Activated CD8-positive, alpha-beta memory T cell treated with anti-CD3 and anti-CD28 coated beads, Interleukin-2, amount 10 ng/mL, durations not matched to agents 7 days and 5 days (primary cell): ENCODE data around the gene DHX16. TPM values are rescaled to one million over a fixed set of nuclear protein-coding genes. Genes with fewer than 3 reads are reported as not detected.
A peak's percentile ranks its signal among the peaks of the same experiment; 100 is the strongest.
"Not testable (repeated sequence)": the region's sequence is repeated elsewhere in the genome, so short reads cannot be mapped to it uniquely, and the experiment has no call there.

Experiments
- ATAC-seq: fragments of 150-1000 bp; cut with Tn5 transposase; one replicate; pipeline ENCODE4 v1.10.0; 2021; ENCODE audit warnings: moderate library complexity
- CTCF ChIA-PET: fragments of 350-600 bp; sonication (Branson Sonifier 250); formaldehyde crosslinking; loops from one replicate; lab custom pipeline; 2021; ENCODE audit warnings: antibody characterized with exemption; lab: Charles Lee
- DNase-seq: peaks from one replicate; pipeline ENCODE4 v3.0.0-alpha.2; 2020
- H3K27ac Mint-ChIP-seq: one replicate; pipeline ENCODE4 v1.8.0; 2021; ENCODE audit warnings: mild to moderate bottlenecking, mixed read lengths
- H3K27me3 Mint-ChIP-seq: one replicate; pipeline ENCODE4 v1.8.0; 2021; ENCODE audit warnings: mixed read lengths
- H3K36me3 Mint-ChIP-seq: one replicate; pipeline ENCODE4 v1.8.0; 2021; ENCODE audit warnings: mild to moderate bottlenecking, mixed read lengths
- H3K4me1 Mint-ChIP-seq: one replicate; pipeline ENCODE4 v1.8.0; 2021; ENCODE audit warnings: mixed read lengths
- H3K4me3 Mint-ChIP-seq: one replicate; pipeline ENCODE4 v1.8.0; 2021; ENCODE audit warnings: mild to moderate bottlenecking, moderate library complexity, mixed read lengths
- H3K9me3 Mint-ChIP-seq: one replicate; pipeline ENCODE4 v1.8.0; 2022; ENCODE audit warnings: low read depth, mixed read lengths
- total RNA-seq, 2 experiments: library from RNA; stranded (reverse); gene quantifications; one replicate each; pipeline ENCODE4 v1.2.3, GENCODE V29; 2021

Gene DHX16
- 10 to 100 TPM; 39.5 to 49.6 TPM for total RNA-seq

GRCh38 chr6:30672445-30673253 is at the start of gene DHX16:
Gene DHX16, minus strand, starts transcription at chr6:30673006. Its CDS starts 165 bp downstream, at chr6:30672841.
- no peaks in the 10 kb centered on the region for H3K27me3 Mint-ChIP-seq
- ATAC-seq = peak; percentile 85
- H3K9me3 Mint-ChIP-seq = no peaks in the 10 kb centered on the region
- CTCF ChIA-PET = interaction anchor here (0.7 to 23.7 kb wide), 28 partner anchors 8 to 219 kb away, joined by 3 to 936 read pairs (median 6); partner anchors contain the start of genes ABCF1, FLOT1, MDC1 and NRM
- peak; percentile 95 for DNase-seq
- peak within 1 kb of the TSS; percentile 79 for H3K27ac Mint-ChIP-seq
- peaks cover 33% of the 10 kb centered on the region for H3K36me3 Mint-ChIP-seq
- peaks cover 38% of the 10 kb centered on the region for H3K4me1 Mint-ChIP-seq
- H3K4me3 Mint-ChIP-seq = peak within 1 kb of the TSS; percentile 94

- Mint-ChIP-seq H3K36me3 (peaks cover 63% of the 10 kb centered on the region), H3K4me3 (peak overlapping the region; percentile 99), H3K27ac (peak overlapping the region; percentile 95), H3K4me1 (peaks cover 50% of the 10 kb centered on the region)
- not testable (repeated sequence) for H3K9me3 Mint-ChIP-seq, H3K27me3 Mint-ChIP-seq, ATAC-seq
- peak; percentile 57 for DNase-seq
- CTCF ChIA-PET = interaction anchor here (0.5 to 32.1 kb wide), 25 partner anchors 9 to 365 kb away, joined by 3 to 936 read pairs (median 7); partner anchors contain the start of genes DHX16, FLOT1, MRPS18B and NRM
Observed at GRCh38 chr6:30722025-30722279, 49.1 kb upstream of the DHX16 start.

- Mint-ChIP-seq H3K27ac (peak overlapping the region; percentile 95), H3K27me3 (no peaks in the 10 kb centered on the region), H3K9me3 (no peaks in the 10 kb centered on the region), H3K36me3 (peaks cover 64% of the 10 kb centered on the region), H3K4me3 (peak overlapping the region; percentile 99), H3K4me1 (peaks cover 55% of the 10 kb centered on the region)
- DNase-seq (peak; percentile 93), ATAC-seq (peak; percentile 24)
- CTCF ChIA-PET = interaction anchor here (0.8 to 32.1 kb wide), 22 partner anchors 9 to 239 kb away, joined by 3 to 936 read pairs (median 8); partner anchors contain the start of genes DHX16, FLOT1, MRPS18B and NRM
Observed at GRCh38 chr6:30721198-30722024, 48.6 kb upstream of the DHX16 start.

- CTCF ChIA-PET = interaction anchor here (0.7 to 32.1 kb wide), 13 partner anchors 8 to 180 kb away, joined by 3 to 936 read pairs (median 16); partner anchors contain the start of genes DHX16 and FLOT1
- peak overlapping the region; percentile 99 for H3K4me3 Mint-ChIP-seq
- peak overlapping the region; percentile 95 for H3K27ac Mint-ChIP-seq
- no peaks in the 10 kb centered on the region for H3K27me3 Mint-ChIP-seq
- DNase-seq = peak; percentile 86
- no peaks in the 10 kb centered on the region for H3K9me3 Mint-ChIP-seq
- no peak for ATAC-seq
- peaks cover 64% of the 10 kb centered on the region for H3K36me3 Mint-ChIP-seq
- H3K4me1 Mint-ChIP-seq = peaks cover 58% of the 10 kb centered on the region
Observed at GRCh38 chr6:30720738-30721197, 48.0 kb upstream of the DHX16 start.

GRCh38 chr6:30719791-30720737 is 47.3 kb upstream of the DHX16 start, which contains the start of gene TUBB:
Gene TUBB, plus strand, starts transcription at chr6:30720352. Its CDS starts 155 bp downstream, at chr6:30720507.
- Mint-ChIP-seq H3K27me3 (no peaks in the 10 kb centered on the region), H3K4me3 (peak within 1 kb of the TSS; percentile 99), H3K27ac (peak within 1 kb of the TSS; percentile 95), H3K36me3 (peaks cover 64% of the 10 kb centered on the region), H3K4me1 (peaks cover 58% of the 10 kb centered on the region), H3K9me3 (no peaks in the 10 kb centered on the region)
- CTCF ChIA-PET = interaction anchor here (0.7 to 32.1 kb wide), 13 partner anchors 9 to 179 kb away, joined by 3 to 936 read pairs (median 5); partner anchors contain the start of genes DHX16, FLOT1, MRPS18B and PPP1R10
- ATAC-seq = peak; percentile 72
- DNase-seq = peak; percentile 98

GRCh38 chr6:30719356-30719755 is 46.5 kb upstream of the DHX16 start:
- CTCF ChIA-PET = interaction anchor here (1.2 to 32.1 kb wide), 7 partner anchors 8 to 178 kb away, joined by 3 to 936 read pairs (median 4); partner anchors contain the start of genes DHX16, MRPS18B and PPP1R10
- Mint-ChIP-seq H3K4me1 (peaks cover 56% of the 10 kb centered on the region), H3K27ac (peak overlapping the region; percentile 95), H3K4me3 (peak overlapping the region; percentile 99), H3K27me3 (no peaks in the 10 kb centered on the region), H3K9me3 (no peaks in the 10 kb centered on the region), H3K36me3 (peaks cover 63% of the 10 kb centered on the region)
- no peak for DNase-seq
- no peak for ATAC-seq

GRCh38 chr6:30717845-30718720 is 45.3 kb upstream of the DHX16 start:
- H3K36me3 Mint-ChIP-seq = peaks cover 58% of the 10 kb centered on the region
- CTCF ChIA-PET = interaction anchor here (0.8 to 32.1 kb wide), 8 partner anchors 13 to 122 kb away, joined by 3 to 936 read pairs (median 4); partner anchors contain the start of genes DHX16, MRPS18B and PPP1R10
- peak overlapping the region; percentile 99 for H3K4me3 Mint-ChIP-seq
- peak overlapping the region; percentile 100 for H3K27ac Mint-ChIP-seq
- not testable (repeated sequence) for H3K9me3 Mint-ChIP-seq, DNase-seq, ATAC-seq, H3K27me3 Mint-ChIP-seq
- peaks cover 49% of the 10 kb centered on the region for H3K4me1 Mint-ChIP-seq

GRCh38 chr6:30717129-30717844 is 44.5 kb upstream of the DHX16 start, which contains the start of gene MDC1:
Gene MDC1, minus strand, starts transcription at chr6:30717281. Its CDS starts 2,106 bp downstream, at chr6:30715175.
- DNase-seq = peak; percentile 100
- Mint-ChIP-seq H3K27ac (peak within 1 kb of the TSS; percentile 100), H3K9me3 (no peaks in the 10 kb centered on the region), H3K36me3 (peaks cover 57% of the 10 kb centered on the region), H3K4me1 (peaks cover 51% of the 10 kb centered on the region), H3K27me3 (no peaks in the 10 kb centered on the region), H3K4me3 (peak within 1 kb of the TSS; percentile 99)
- ATAC-seq = peak; percentile 79
- CTCF ChIA-PET = interaction anchor here (0.7 to 32.1 kb wide), 8 partner anchors 13 to 235 kb away, joined by 3 to 936 read pairs (median 4); partner anchors contain the start of gene DHX16

- Mint-ChIP-seq H3K27ac (peak overlapping the region; percentile 100), H3K27me3 (no peaks in the 10 kb centered on the region), H3K9me3 (no peaks in the 10 kb centered on the region), H3K4me1 (peaks cover 56% of the 10 kb centered on the region), H3K4me3 (peak overlapping the region; percentile 99), H3K36me3 (peaks cover 55% of the 10 kb centered on the region)
- CTCF ChIA-PET = interaction anchor here (0.7 to 32.1 kb wide), 7 partner anchors 13 to 235 kb away, joined by 3 to 936 read pairs (median 5); partner anchors contain the start of gene DHX16
- ATAC-seq (no peak), DNase-seq (no peak)
Observed at GRCh38 chr6:30716879-30717128, 44.0 kb upstream of the DHX16 start.

- Mint-ChIP-seq H3K36me3 (peaks cover 53% of the 10 kb centered on the region), H3K4me3 (no peak overlapping the region), H3K4me1 (peaks cover 67% of the 10 kb centered on the region), H3K27ac (no peak overlapping the region), H3K9me3 (no peaks in the 10 kb centered on the region), H3K27me3 (no peaks in the 10 kb centered on the region)
- ATAC-seq (no peak), DNase-seq (no peak)
- CTCF ChIA-PET = interaction anchor here (3.5 to 32.1 kb wide), 3 partner anchors 8 to 40 kb away, joined by 19 to 936 read pairs (median 21); partner anchors contain the start of genes DHX16 and NRM
Observed at GRCh38 chr6:30714263-30714662, 41.5 kb upstream of the DHX16 start.
